GM18907 (cell line): ENCODE data around the gene LMBRD2.

ENCODE experiments used
- ATAC-seq: cut with Tn5 transposase; IDR thresholded peaks from one replicate; pipeline ENCODE4 v1.9.1; 2021; ENCODE audit warnings: mild to moderate bottlenecking, moderate library complexity; ENCODE audit not compliant: unreplicated experiment

Gene LMBRD2

GRCh38 chr5:36054647-36055046 lies 97.0 kb downstream of the LMBRD2 start:
- ATAC-seq = no peak

DNA sequence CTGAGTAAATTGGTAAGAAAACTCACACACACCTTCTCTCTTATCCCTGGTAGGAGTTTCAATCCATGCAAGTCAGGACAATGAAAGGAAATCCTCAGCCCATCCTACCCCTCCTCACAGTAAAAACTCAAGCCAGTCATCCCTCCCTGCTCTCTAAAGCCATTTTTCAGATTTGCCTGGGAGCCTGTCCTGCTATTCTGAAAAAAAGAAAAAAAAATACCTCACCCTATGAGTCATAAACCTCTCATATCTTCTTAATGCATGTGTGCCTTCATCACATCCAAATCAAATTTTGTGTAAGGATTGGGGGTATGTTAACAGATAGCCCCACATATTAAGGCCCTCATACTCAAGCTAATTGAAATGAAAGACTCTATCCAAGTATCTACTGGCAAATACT lies 99.1 kb downstream of the LMBRD2 start:
- no peak for ATAC-seq

- no peak for ATAC-seq
These were observed 101.7 kb downstream of the LMBRD2 start for GRCh38 chr5:36049949-36050348.
